Measurements from ENCODE around the gene HDAC7.

Gene HDAC7

GRCh38 chr12:47776471-47777143 lies 43.1 kb downstream of the HDAC7 start:
- no peak for DNase-seq

GRCh38 chr12:47775100-47775911 lies 44.4 kb downstream of the HDAC7 start:
- peak; percentile 89 for DNase-seq

- DNase-seq: peak; percentile 51
Measured at GRCh38 chr12:47774663-47775062, 45.0 kb downstream of the HDAC7 start.

- DNase-seq: peak; percentile 41
Measured at GRCh38 chr12:47773858-47774580, 45.7 kb downstream of the HDAC7 start.

GRCh38 chr12:47773062-47773857 lies 46.4 kb downstream of the HDAC7 start, which contains the start of gene SLC48A1:
Gene SLC48A1, plus strand, starts transcription at chr12:47773238. Its CDS starts 67 bp downstream, at chr12:47773305.
- DNase-seq: peak; percentile 87

- DNase-seq: no peak
Measured at GRCh38 chr12:47772738-47773061, 47.0 kb downstream of the HDAC7 start.

GRCh38 chr12:47772094-47772660 lies 47.5 kb downstream of the HDAC7 start:
- DNase-seq: no peak

GRCh38 chr12:47771304-47771703 lies 48.4 kb downstream of the HDAC7 start:
- no peak for DNase-seq

- DNase-seq: no peak
Measured at GRCh38 chr12:47770086-47770726, 49.5 kb downstream of the HDAC7 start.

- no peak for DNase-seq
Measured at GRCh38 chr12:47769234-47770085, 50.2 kb downstream of the HDAC7 start.

- no peak for DNase-seq
Measured at GRCh38 chr12:47768323-47768811, 51.3 kb downstream of the HDAC7 start.

- peak; percentile 75 for DNase-seq
Measured at GRCh38 chr12:47767216-47767724, 52.4 kb downstream of the HDAC7 start.

GRCh38 chr12:47766502-47767215 lies 53.0 kb downstream of the HDAC7 start:
- no peak for DNase-seq

GRCh38 chr12:47763481-47764346 lies 56.0 kb downstream of the HDAC7 start:
- DNase-seq: no peak

GRCh38 chr12:47762850-47763465 lies 56.7 kb downstream of the HDAC7 start:
- DNase-seq: no peak

GRCh38 chr12:47758834-47759690 lies 60.6 kb downstream of the HDAC7 start, which contains the start of gene RAPGEF3:
Gene RAPGEF3, minus strand, starts transcription at chr12:47758880. Its CDS starts 324 bp downstream, at chr12:47758556.
- DNase-seq: peak; percentile 84

GRCh38 chr12:47758584-47758833 lies 61.2 kb downstream of the HDAC7 start:
- DNase-seq: no peak

Measured in RPMI8226 (cell line).